GM06990 (cell line): Measurements from ENCODE around the gene USP34.

Source experiments
- DNase-seq: peaks from one replicate; pipeline ENCODE4 v3.0.0-alpha.2; 2011; ENCODE audit not compliant: insufficient read length; ENCODE audit errors: extremely low read depth
- H3K27me3 ChIP-seq: replicated peaks from 2 replicates; pipeline ENCODE4 v1.6.0; 2011; ENCODE audit warnings: low read length; ENCODE audit not compliant: control insufficient read depth, insufficient read depth
- H3K36me3 ChIP-seq: 2 replicates; pipeline ENCODE4 v1.5.1; 2011; ENCODE audit warnings: low read length; ENCODE audit not compliant: control insufficient read depth, insufficient read depth
- H3K4me3 ChIP-seq: replicated peaks from 2 replicates; pipeline ENCODE4 v1.5.1; 2011; ENCODE audit warnings: low read depth, mild to moderate bottlenecking, control low read depth, low read length
- TF ChIP-seq, protein P1 (sequence below): IDR thresholded peaks from 2 replicates; pipeline ENCODE4 v1.5.1; 2011; ENCODE audit warnings: low read length, control low read depth, mild to moderate bottlenecking, inconsistent platforms; ENCODE audit not compliant: insufficient read depth, poor library complexity, severe bottlenecking

USP34 gene

DNA sequence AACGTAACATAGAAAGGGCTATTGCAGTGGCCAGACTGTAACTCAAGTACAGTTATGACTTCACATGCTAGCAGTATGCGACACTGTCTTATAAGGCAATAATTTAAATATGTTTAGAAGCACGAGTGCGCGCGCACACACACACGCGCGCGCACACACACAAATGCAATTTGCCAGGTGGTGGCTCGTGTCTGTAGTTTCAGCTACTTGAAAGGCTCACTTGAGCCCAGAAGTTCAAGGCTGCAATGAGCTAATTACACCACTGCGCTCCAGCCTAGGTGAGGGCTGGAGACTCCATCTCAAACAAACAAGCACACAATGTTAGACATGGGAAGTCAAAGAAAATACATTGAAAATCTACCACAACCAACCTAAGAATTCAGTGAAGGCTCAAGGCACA, 103.7 kb downstream of the USP34 start:
- no peak for DNase-seq
- Histone ChIP-seq H3K4me3 (no peak overlapping the region), H3K27me3 (no peaks in the 10 kb centered on the region), H3K36me3 (peaks cover 5% of the 10 kb centered on the region)
- TF ChIP-seq, protein P1, sequence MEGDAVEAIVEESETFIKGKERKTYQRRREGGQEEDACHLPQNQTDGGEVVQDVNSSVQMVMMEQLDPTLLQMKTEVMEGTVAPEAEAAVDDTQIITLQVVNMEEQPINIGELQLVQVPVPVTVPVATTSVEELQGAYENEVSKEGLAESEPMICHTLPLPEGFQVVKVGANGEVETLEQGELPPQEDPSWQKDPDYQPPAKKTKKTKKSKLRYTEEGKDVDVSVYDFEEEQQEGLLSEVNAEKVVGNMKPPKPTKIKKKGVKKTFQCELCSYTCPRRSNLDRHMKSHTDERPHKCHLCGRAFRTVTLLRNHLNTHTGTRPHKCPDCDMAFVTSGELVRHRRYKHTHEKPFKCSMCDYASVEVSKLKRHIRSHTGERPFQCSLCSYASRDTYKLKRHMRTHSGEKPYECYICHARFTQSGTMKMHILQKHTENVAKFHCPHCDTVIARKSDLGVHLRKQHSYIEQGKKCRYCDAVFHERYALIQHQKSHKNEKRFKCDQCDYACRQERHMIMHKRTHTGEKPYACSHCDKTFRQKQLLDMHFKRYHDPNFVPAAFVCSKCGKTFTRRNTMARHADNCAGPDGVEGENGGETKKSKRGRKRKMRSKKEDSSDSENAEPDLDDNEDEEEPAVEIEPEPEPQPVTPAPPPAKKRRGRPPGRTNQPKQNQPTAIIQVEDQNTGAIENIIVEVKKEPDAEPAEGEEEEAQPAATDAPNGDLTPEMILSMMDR = no peak

GRCh38 chr2:61363580-61363979, 107.3 kb downstream of the USP34 start:
- H3K27me3 ChIP-seq = no peaks in the 10 kb centered on the region
- H3K4me3 ChIP-seq = no peak overlapping the region
- TF ChIP-seq, protein P1 = no peak
- peak; percentile 15 for DNase-seq
- peaks cover 5% of the 10 kb centered on the region for H3K36me3 ChIP-seq

GRCh38 chr2:61362873-61363272, 108.0 kb downstream of the USP34 start:
- H3K27me3 ChIP-seq = no peaks in the 10 kb centered on the region
- H3K36me3 ChIP-seq = peaks cover 5% of the 10 kb centered on the region
- DNase-seq = no peak

GRCh38 chr2:61361068-61361467, 109.8 kb downstream of the USP34 start:
- no peak for DNase-seq
- H3K27me3 ChIP-seq = no peaks in the 10 kb centered on the region
- no peak overlapping the region for H3K4me3 ChIP-seq
- TF ChIP-seq, protein P1 = no peak
- peaks cover 5% of the 10 kb centered on the region for H3K36me3 ChIP-seq

More at GRCh38 chr2:61362873-61363272, 108.0 kb downstream of the USP34 start:
- TF ChIP-seq, protein P1 = no peak
- H3K4me3 ChIP-seq = no peak overlapping the region

GRCh38 chr2:61359058-61359457, 111.8 kb downstream of the USP34 start:
- DNase-seq = no peak
- H3K36me3 ChIP-seq = peaks cover 9% of the 10 kb centered on the region
- TF ChIP-seq, protein P1 = no peak
- H3K4me3 ChIP-seq = no peak overlapping the region
- no peaks in the 10 kb centered on the region for H3K27me3 ChIP-seq

- Histone ChIP-seq H3K4me3 (no peak overlapping the region), H3K36me3 (peaks cover 4% of the 10 kb centered on the region), H3K27me3 (no peaks in the 10 kb centered on the region)
- DNase-seq = no peak
- TF ChIP-seq, protein P1 = no peak
Measured at GRCh38 chr2:61357681-61358080, 113.2 kb downstream of the USP34 start.
